Effector memory CD8-positive, alpha-beta T cell (primary cell): ENCODE measurements around the gene GHRHR.

Experiments
- ATAC-seq: fragments of 150-1000 bp; cut with Tn5 transposase; replicated peaks from 2 replicates; pipeline ENCODE4 v1.10.0; 2021; ENCODE audit warnings: mild to moderate bottlenecking, moderate library complexity
- DNase-seq, 3 experiments: peaks; one replicate each; pipeline ENCODE4 v3.0.0; 2021
- H3K27ac Mint-ChIP-seq, 2 donors: one replicate each; pipeline ENCODE4 v1.8.0; 2022; ENCODE audit warnings: mild to moderate bottlenecking in 2 of 2, mixed read lengths in 2 of 2, moderate library complexity in 2 of 2
- H3K27me3 Mint-ChIP-seq, 2 donors: one replicate each; pipeline ENCODE4 v1.8.0; 2022; ENCODE audit warnings: mixed read lengths in 2 of 2
- H3K36me3 Mint-ChIP-seq: one replicate; pipeline ENCODE4 v1.8.0; 2022; ENCODE audit warnings: mild to moderate bottlenecking, moderate library complexity, mixed read lengths; ENCODE audit not compliant: insufficient read depth
- H3K4me1 Mint-ChIP-seq, 2 donors: one replicate each; pipeline ENCODE4 v1.8.0; 2022; ENCODE audit warnings: low read depth in 2 of 2, mixed read lengths in 2 of 2
- H3K4me3 Mint-ChIP-seq, 2 donors: one replicate each; pipeline ENCODE4 v1.8.0; 2022; ENCODE audit warnings: mild to moderate bottlenecking in 2 of 2, mixed read lengths in 2 of 2, moderate library complexity in 2 of 2
- H3K9me3 Mint-ChIP-seq, 2 donors: one replicate each; pipeline ENCODE4 v1.8.0; 2022; ENCODE audit warnings: mixed read lengths in 2 of 2

The GHRHR gene

GRCh38 chr7:30987178-30987577, 23.4 kb downstream of the GHRHR start:
- Mint-ChIP-seq H3K27ac (no peak overlapping the region), H3K4me1 (peaks cover 6 to 10% of the 10 kb centered on the region in 2 donors), H3K27me3 (peaks cover 42 to 70% of the 10 kb centered on the region in 2 donors), H3K9me3 (no peaks in the 10 kb centered on the region), H3K4me3 (no peak overlapping the region), H3K36me3 (no peaks in the 10 kb centered on the region)
- no peak for ATAC-seq
- DNase-seq, result no peak

- Mint-ChIP-seq H3K9me3 (no peaks in the 10 kb centered on the region), H3K4me1 (peaks cover 6 to 10% of the 10 kb centered on the region in 2 donors), H3K27ac (no peak overlapping the region), H3K27me3 (peaks cover 42 to 70% of the 10 kb centered on the region in 2 donors), H3K4me3 (no peak overlapping the region), H3K36me3 (no peaks in the 10 kb centered on the region)
- no peak for DNase-seq
- ATAC-seq, result no peak
These were observed 24.2 kb downstream of the GHRHR start for GRCh38 chr7:30987936-30988335.

GRCh38 chr7:30988351-30989005, 24.7 kb downstream of the GHRHR start:
- Mint-ChIP-seq H3K4me1 (peaks cover 5 to 9% of the 10 kb centered on the region in 2 donors), H3K9me3 (no peaks in the 10 kb centered on the region), H3K36me3 (no peaks in the 10 kb centered on the region), H3K27me3 (peaks cover 37 to 65% of the 10 kb centered on the region in 2 donors), H3K4me3 (no peak overlapping the region), H3K27ac (no peak overlapping the region)
- DNase-seq, result no peak
- no peak for ATAC-seq

GRCh38 chr7:30989008-30989823, 25.5 kb downstream of the GHRHR start:
- no peak overlapping the region for H3K4me3 Mint-ChIP-seq
- H3K27ac Mint-ChIP-seq, result no peak overlapping the region
- H3K4me1 Mint-ChIP-seq, result peaks cover 0 to 1% of the 10 kb centered on the region in 2 donors
- H3K9me3 Mint-ChIP-seq, result no peaks in the 10 kb centered on the region
- no peaks in the 10 kb centered on the region for H3K36me3 Mint-ChIP-seq
- no peak for ATAC-seq
- peaks cover 30 to 58% of the 10 kb centered on the region in 2 donors for H3K27me3 Mint-ChIP-seq
- no peak for DNase-seq

- H3K4me3 Mint-ChIP-seq, result no peak overlapping the region
- peaks cover 29 to 53% of the 10 kb centered on the region in 2 donors for H3K27me3 Mint-ChIP-seq
- H3K9me3 Mint-ChIP-seq, result no peaks in the 10 kb centered on the region
- no peaks in the 10 kb centered on the region for H3K4me1 Mint-ChIP-seq
- no peaks in the 10 kb centered on the region for H3K36me3 Mint-ChIP-seq
- DNase-seq, result no peak
- ATAC-seq, result no peak
- no peak overlapping the region for H3K27ac Mint-ChIP-seq
These were observed 26.3 kb downstream of the GHRHR start for GRCh38 chr7:30989824-30990672.

- no peak for DNase-seq
- H3K9me3 Mint-ChIP-seq, result no peaks in the 10 kb centered on the region
These were observed 27.0 kb downstream of the GHRHR start for GRCh38 chr7:30990673-30991170.

GRCh38 chr7:30992414-30992813, 28.7 kb downstream of the GHRHR start:
- Mint-ChIP-seq H3K9me3 (no peaks in the 10 kb centered on the region), H3K4me3 (no peak overlapping the region), H3K27ac (no peak overlapping the region), H3K4me1 (no peaks in the 10 kb centered on the region), H3K27me3 (peaks cover 14 to 33% of the 10 kb centered on the region in 2 donors), H3K36me3 (no peaks in the 10 kb centered on the region)
- no peak for DNase-seq
- ATAC-seq, result no peak

More at GRCh38 chr7:30990673-30991170, 27.0 kb downstream of the GHRHR start:
- Mint-ChIP-seq H3K36me3 (no peaks in the 10 kb centered on the region), H3K4me3 (no peak overlapping the region), H3K27ac (no peak overlapping the region), H3K27me3 (peaks cover 25 to 47% of the 10 kb centered on the region in 2 donors), H3K4me1 (no peaks in the 10 kb centered on the region)
- ATAC-seq, result no peak

GRCh38 chr7:30994206-30995100, 30.7 kb downstream of the GHRHR start:
- no peaks in the 10 kb centered on the region for H3K9me3 Mint-ChIP-seq
- no peaks in the 10 kb centered on the region for H3K36me3 Mint-ChIP-seq
- no peak overlapping the region for H3K27ac Mint-ChIP-seq
- no peak for ATAC-seq
- peaks cover 6 to 43% of the 10 kb centered on the region in 2 donors for H3K27me3 Mint-ChIP-seq
- no peak for DNase-seq
- H3K4me3 Mint-ChIP-seq, result no peak overlapping the region
- H3K4me1 Mint-ChIP-seq, result no peaks in the 10 kb centered on the region

GRCh38 chr7:30995536-30995935, 31.8 kb downstream of the GHRHR start:
- Mint-ChIP-seq H3K4me3 (no peak overlapping the region), H3K9me3 (no peaks in the 10 kb centered on the region), H3K27ac (no peak overlapping the region), H3K36me3 (no peaks in the 10 kb centered on the region), H3K27me3 (peaks cover 1 to 43% of the 10 kb centered on the region in 2 donors), H3K4me1 (no peaks in the 10 kb centered on the region)
- ATAC-seq (no peak), DNase-seq (no peak)

GRCh38 chr7:30996256-30996655, 32.5 kb downstream of the GHRHR start:
- no peak overlapping the region for H3K4me3 Mint-ChIP-seq
- no peaks in the 10 kb centered on the region for H3K36me3 Mint-ChIP-seq
- no peaks in the 10 kb centered on the region for H3K4me1 Mint-ChIP-seq
- DNase-seq (no peak), ATAC-seq (no peak)
- no peak overlapping the region for H3K27ac Mint-ChIP-seq
- no peaks in the 10 kb centered on the region for H3K9me3 Mint-ChIP-seq
- peaks cover 0 to 39% of the 10 kb centered on the region in 2 donors for H3K27me3 Mint-ChIP-seq

- H3K27me3 Mint-ChIP-seq, result peaks cover 0 to 37% of the 10 kb centered on the region in 2 donors
- H3K9me3 Mint-ChIP-seq, result no peaks in the 10 kb centered on the region
- no peaks in the 10 kb centered on the region for H3K4me1 Mint-ChIP-seq
- H3K27ac Mint-ChIP-seq, result no peak overlapping the region
- ATAC-seq (no peak), DNase-seq (no peak)
- no peak overlapping the region for H3K4me3 Mint-ChIP-seq
- H3K36me3 Mint-ChIP-seq, result no peaks in the 10 kb centered on the region
These were observed 33.1 kb downstream of the GHRHR start for GRCh38 chr7:30996883-30997282.

- Mint-ChIP-seq H3K27ac (no peak overlapping the region), H3K9me3 (no peaks in the 10 kb centered on the region), H3K36me3 (no peaks in the 10 kb centered on the region), H3K4me1 (no peaks in the 10 kb centered on the region), H3K4me3 (no peak overlapping the region), H3K27me3 (peaks cover 0 to 37% of the 10 kb centered on the region in 2 donors)
- no peak for ATAC-seq
- DNase-seq, result no peak
These were observed 33.6 kb downstream of the GHRHR start for GRCh38 chr7:30997316-30997715.
